HCT116 (cell line): Measurements from ENCODE around the gene SULT1A1. TPM values are rescaled to one million over a fixed set of nuclear protein-coding genes. Genes with fewer than 3 reads are reported as not detected.

Source experiments
- ATAC-seq: fragments of 200-7000 bp; cut with Tn5 transposase; 2 replicates; pipeline ENCODE4 v1.9.1; 2020; ENCODE audit warnings: mild to moderate bottlenecking, moderate library complexity
- BruUV-seq: library from RNA; stranded (reverse); fragments of 400-500 nt; replicated peaks from 2 replicates; lab custom pipeline; 2021; lab: Mats Ljungman, UMichigan
- CTCF ChIA-PET: fragments of 300-600 bp; sonication (Branson Sonifier 250); formaldehyde crosslinking; loops from one replicate; lab custom pipeline; 2021; ENCODE audit warnings: antibody characterized with exemption; lab: Charles Lee
- POLR2A ChIA-PET: fragments of 300-600, 350-600 bp; sonication (Branson Sonifier 250); formaldehyde crosslinking; loops from one replicate; lab custom pipeline; 2021; ENCODE audit warnings: antibody characterized with exemption; lab: Charles Lee
- RAD21 ChIA-PET, 2 experiments: fragments of 300-600 bp; sonication (Branson Sonifier 250); formaldehyde crosslinking; loops; one replicate each; lab custom pipeline; 2023; ENCODE audit warnings: low total read pairs in 2 of 2; ENCODE audit not compliant: uncharacterized antibody in 2 of 2, unreplicated experiment in 2 of 2, low non-redundant PET in 1 of 2; lab: Charles Lee
- DNase-seq: peaks from one replicate; pipeline ENCODE4 v3.0.0-alpha.2; 2010; ENCODE audit warnings: low read depth, low spot score
- H2AFZ ChIP-seq: fragments of 200-600 bp; shearing (Covaris generic), sonication (generic); 2 replicates; pipeline ENCODE4 v1.6.1; 2017; ENCODE audit warnings: low read depth, mixed run types, mixed read lengths, antibody characterized with exemption, low read length; ENCODE audit not compliant: poor library complexity, severe bottlenecking
- H3K27ac ChIP-seq: 2 replicates; pipeline ENCODE4 v1.5.1; 2012; ENCODE audit warnings: low read depth, low read length
- H3K27me3 ChIP-seq: fragments of 200-600 bp; sonication (generic); 2 replicates; pipeline ENCODE4 v1.6.1; 2016; ENCODE audit warnings: mixed run types, low read length, mixed read lengths; ENCODE audit not compliant: insufficient read depth
- H3K36me3 ChIP-seq, 2 experiments: fragments of 200-500 bp in 1 of 2; fragments of 200-600 bp in 1 of 2; sonication (Bioruptor generic) in 1 of 2; sonication (generic) in 1 of 2; 2 replicates each; pipeline versions ENCODE4 v1.5.1 to v1.6.1; 2014 to 2016; ENCODE audit warnings: low read length in 2 of 2, inconsistent platforms in 1 of 2, mixed read lengths in 1 of 2, mixed run types in 1 of 2; ENCODE audit not compliant: insufficient read depth in 2 of 2, control insufficient read depth in 1 of 2
- H3K4me1 ChIP-seq, 2 experiments: fragments of 200-600 bp in 1 of 2; sonication (generic) in 1 of 2; 2 replicates each; pipeline versions ENCODE4 v1.5.1 to v1.6.1; 2012 to 2017; ENCODE audit warnings: low read length in 2 of 2, inconsistent platforms in 1 of 2, mild to moderate bottlenecking in 1 of 2, mixed read lengths in 1 of 2, mixed run types in 1 of 2, moderate library complexity in 1 of 2; ENCODE audit not compliant: insufficient read depth in 2 of 2, control insufficient read depth in 1 of 2
- H3K4me2 ChIP-seq: fragments of 200-600 bp; sonication (generic); 2 replicates; pipeline ENCODE4 v1.6.1; 2017; ENCODE audit warnings: mixed run types, low read length, mixed read lengths
- H3K4me3 ChIP-seq, 2 experiments: fragments of 200-600 bp in 1 of 2; sonication (generic) in 1 of 2; replicated peaks in 1 of 2; 2 replicates each; pipeline ENCODE4 v1.5.1; 2011 to 2016; ENCODE audit warnings: low read length in 2 of 2, control low read depth in 1 of 2, low read depth in 1 of 2, mild to moderate bottlenecking in 1 of 2, mixed read lengths in 1 of 2, mixed run types in 1 of 2
- H3K79me2 ChIP-seq: fragments of 200-600 bp; sonication (generic); 2 replicates; pipeline ENCODE4 v1.6.1; 2017; ENCODE audit warnings: mild to moderate bottlenecking, mixed run types, low read length, moderate library complexity, mixed read lengths; ENCODE audit not compliant: insufficient read depth
- H3K9ac ChIP-seq: fragments of 200-600 bp; sonication (generic); 2 replicates; pipeline ENCODE4 v1.6.1; 2016; ENCODE audit warnings: low read length, mixed read lengths
- H3K9me2 ChIP-seq: fragments of 200-600 bp; sonication (generic), shearing (Covaris generic); 2 replicates; pipeline ENCODE4 v1.6.1; 2017; ENCODE audit warnings: mixed run types, mild to moderate bottlenecking, moderate library complexity; ENCODE audit not compliant: insufficient read depth
- H3K9me3 ChIP-seq, 2 experiments: fragments of 200-500 bp in 1 of 2; fragments of 200-600 bp in 1 of 2; sonication (Bioruptor generic) in 1 of 2; sonication (generic) in 1 of 2; 2 replicates each; pipeline ENCODE4 v1.6.1; 2014 to 2017; ENCODE audit warnings: low read length in 2 of 2, mixed read lengths in 2 of 2, inconsistent platforms in 1 of 2, low read depth in 1 of 2, mild to moderate bottlenecking in 1 of 2, mixed run types in 1 of 2, moderate library complexity in 1 of 2; ENCODE audit not compliant: control insufficient read depth in 1 of 2, insufficient read depth in 1 of 2
- H4K20me1 ChIP-seq: fragments of 200-600 bp; sonication (generic), shearing (Covaris generic); 2 replicates; pipeline ENCODE4 v1.6.1; 2017; ENCODE audit warnings: mixed run types, mild to moderate bottlenecking, moderate library complexity; ENCODE audit not compliant: insufficient read depth
- ATF3 ChIP-seq: IDR thresholded peaks from 2 replicates; pipeline ENCODE4 v1.6.1; 2012
- POLR2A ChIP-seq: IDR thresholded peaks from 2 replicates; pipeline ENCODE4 v1.7.0; 2011; ENCODE audit warnings: borderline replicate concordance; ENCODE audit not compliant: insufficient read depth, insufficient read length; ENCODE audit errors: extremely low read depth
- ZBTB33 ChIP-seq: IDR thresholded peaks from 2 replicates; pipeline ENCODE4 v1.6.1; 2011; ENCODE audit warnings: mild to moderate bottlenecking, low read length, moderate library complexity; ENCODE audit not compliant: insufficient replicate concordance; ENCODE audit errors: extremely low read depth
- ZNF274 ChIP-seq: fragments of 200-500 bp; sonication (Bioruptor generic); IDR thresholded peaks from 2 replicates; pipeline ENCODE4 v1.6.1; 2014; ENCODE audit warnings: mild to moderate bottlenecking, low read depth, low read length, inconsistent platforms
- intact Hi-C: fragments of 100-400 bp; cut with micrococcal nuclease; formaldehyde crosslinking; loops from 2 replicates; pipeline ENCODE4 v1.10.0; 2022
- total RNA-seq: library from RNA; stranded (reverse); gene quantifications from one replicate; pipeline ENCODE4 v1.2.1, GENCODE V29; 2021; ENCODE audit not compliant: unreplicated experiment

Gene SULT1A1
- total RNA-seq, 1 experiment from 2014 or later = 23.1 TPM

GRCh38 chr16:28575446-28576109 lies 34.3 kb downstream of the SULT1A1 start:
- intact Hi-C loops = no loop called here

More at GRCh38 chr16:28575446-28576109, 34.3 kb downstream of the SULT1A1 start:
- Histone ChIP-seq H4K20me1 (no peaks in the 10 kb centered on the region), H3K79me2 (no peaks in the 10 kb centered on the region), H3K27ac (no peak overlapping the region), H3K4me2 (no peak overlapping the region), H3K9ac (no peak overlapping the region), H3K9me3 (no peaks in the 10 kb centered on the region), H3K27me3 (no peaks in the 10 kb centered on the region), H3K4me3 (no peak overlapping the region), H2AFZ (no peak overlapping the region), H3K9me2 (no peaks in the 10 kb centered on the region), H3K36me3 (no peaks in the 10 kb centered on the region), H3K4me1 (no peaks in the 10 kb centered on the region)
- ChIA-PET CTCF (no interaction called here), POLR2A (no interaction called here), RAD21 (no interaction called here)
- TF ChIP-seq ATF3 (no peak), POLR2A (no peak), ZNF274 (no peak), ZBTB33 (no peak)
- DNase-seq (no peak), ATAC-seq (no peak)
- BruUV-seq = no TSS peak
